WERI-Rb-1 (cell line): ENCODE measurements around the gene FAIM.
"Not testable (repeated sequence)": the region's sequence is repeated elsewhere in the genome, so short reads cannot be mapped to it uniquely, and the experiment has no call there.

Experiments used
- DNase-seq: peaks from one replicate; pipeline ENCODE4 v3.0.0-alpha.2; 2020
- H3K27ac ChIP-seq: fragments of 250-450 bp; sonication (Bioruptor Pico); 2 replicates; pipeline ENCODE4 v1.5.1; 2020; ENCODE audit warnings: mild to moderate bottlenecking, moderate library complexity
- H3K27me3 ChIP-seq: fragments of 250-450 bp; sonication (Bioruptor Pico); 2 replicates; pipeline ENCODE4 v1.5.1; 2021; ENCODE audit warnings: mild to moderate bottlenecking, low read depth, moderate library complexity; ENCODE audit not compliant: insufficient read depth, severe bottlenecking
- H3K36me3 ChIP-seq: fragments of 250-450 bp; sonication (Bioruptor Pico); 2 replicates; pipeline ENCODE4 v1.5.1; 2020; ENCODE audit warnings: mild to moderate bottlenecking, moderate library complexity
- H3K4me3 ChIP-seq: 2 replicates; pipeline ENCODE4 v1.5.1; 2011; ENCODE audit warnings: low read depth, mild to moderate bottlenecking, control low read depth, low read length
- H3K9me3 ChIP-seq: fragments of 250-450 bp; sonication (Bioruptor Pico); 2 replicates; pipeline ENCODE4 v1.5.1; 2021; ENCODE audit warnings: mild to moderate bottlenecking, moderate library complexity; ENCODE audit not compliant: severe bottlenecking
- CTCF ChIP-seq: IDR thresholded peaks from 2 replicates; pipeline ENCODE4 v1.5.1; 2011; ENCODE audit warnings: low read depth, mild to moderate bottlenecking, control low read depth, inconsistent platforms, low read length

FAIM gene

GRCh38 chr3:138600100-138600745 is 8.3 kb upstream of the FAIM start:
- Histone ChIP-seq H3K4me3 (no peak overlapping the region), H3K27me3 (no peaks in the 10 kb centered on the region), H3K36me3 (no peaks in the 10 kb centered on the region), H3K9me3 (peaks cover 12% of the 10 kb centered on the region), H3K27ac (no peak overlapping the region)
- DNase-seq, result no peak
- no peak for TF ChIP-seq CTCF

DNA sequence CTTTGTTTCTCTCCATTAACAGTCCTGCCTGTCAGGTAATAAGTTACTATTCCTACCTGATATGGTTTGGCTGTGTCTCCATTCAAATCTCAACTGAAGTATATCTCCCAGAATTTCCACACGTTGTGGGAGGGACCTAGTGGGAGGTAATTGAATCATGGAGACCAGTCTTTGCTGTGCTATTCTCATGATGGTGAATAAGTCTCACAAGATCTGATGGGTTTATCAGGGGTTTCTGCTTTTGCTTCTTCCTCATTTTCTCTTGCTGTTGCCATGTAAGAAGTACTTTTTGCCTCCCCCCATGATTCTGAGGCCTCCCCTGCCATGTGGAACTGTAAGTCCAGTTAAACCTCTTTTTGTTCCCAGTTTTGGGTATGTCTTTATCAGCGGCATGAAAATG is 6.9 kb upstream of the FAIM start:
- H3K27ac ChIP-seq, H3K36me3 ChIP-seq, H3K4me3 ChIP-seq, DNase-seq, H3K27me3 ChIP-seq: not testable (repeated sequence)
- H3K9me3 ChIP-seq, result peaks cover 12% of the 10 kb centered on the region

GRCh38 chr3:138604106-138604595 is 4.4 kb upstream of the FAIM start:
- H3K36me3 ChIP-seq, H3K27me3 ChIP-seq, DNase-seq, H3K27ac ChIP-seq, H3K4me3 ChIP-seq: not testable (repeated sequence)
- H3K9me3 ChIP-seq, result peaks cover 12% of the 10 kb centered on the region

- no peak for DNase-seq
- Histone ChIP-seq H3K27me3 (no peaks in the 10 kb centered on the region), H3K4me3 (peak overlapping the region; percentile 61), H3K9me3 (no peaks in the 10 kb centered on the region), H3K36me3 (no peaks in the 10 kb centered on the region), H3K27ac (no peak overlapping the region)
- TF ChIP-seq CTCF, result no peak
These were observed 1.3 kb downstream of the FAIM start for GRCh38 chr3:138609898-138610266.

GRCh38 chr3:138615462-138615861 is 6.9 kb downstream of the FAIM start:
- H3K4me3 ChIP-seq, result no peak overlapping the region
- DNase-seq, result no peak

GRCh38 chr3:138620431-138620830 is 11.9 kb downstream of the FAIM start:
- H3K9me3 ChIP-seq, result no peaks in the 10 kb centered on the region
- peak; percentile 59 for DNase-seq
- H3K27ac ChIP-seq, result peak overlapping the region; percentile 80
- H3K4me3 ChIP-seq, result no peak overlapping the region
- no peaks in the 10 kb centered on the region for H3K27me3 ChIP-seq
- H3K36me3 ChIP-seq, result peaks cover 7% of the 10 kb centered on the region; the same call in 1 of the 2 replicates
- no peak for TF ChIP-seq CTCF

More at GRCh38 chr3:138615462-138615861, 6.9 kb downstream of the FAIM start:
- no peak for TF ChIP-seq CTCF
- Histone ChIP-seq H3K27ac (no peak overlapping the region), H3K27me3 (no peaks in the 10 kb centered on the region), H3K9me3 (no peaks in the 10 kb centered on the region), H3K36me3 (no peaks in the 10 kb centered on the region)

DNA sequence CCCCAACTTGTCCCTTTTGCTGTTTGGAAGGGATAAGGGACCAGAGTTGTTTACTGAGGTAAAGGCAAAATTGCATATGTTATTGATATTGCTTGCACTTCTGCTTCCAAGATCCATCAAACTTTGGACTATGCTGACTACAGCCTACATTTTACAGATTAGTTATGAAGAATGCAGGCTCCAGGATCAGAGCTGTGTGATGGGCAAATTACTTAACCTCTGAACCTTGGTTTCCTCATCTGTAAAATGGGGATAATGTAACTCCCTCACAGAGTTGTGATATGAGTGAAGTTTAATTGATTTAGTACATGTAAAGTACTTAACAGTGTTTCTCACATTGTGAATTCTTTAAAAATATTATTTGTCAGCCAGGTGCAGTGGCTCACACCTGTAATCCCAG is 15.9 kb downstream of the FAIM start:
- H3K4me3 ChIP-seq, result no peak overlapping the region
- no peak for DNase-seq

More for the DNA sequence above, 15.9 kb downstream of the FAIM start:
- no peaks in the 10 kb centered on the region for H3K9me3 ChIP-seq
- H3K27me3 ChIP-seq, result no peaks in the 10 kb centered on the region
- TF ChIP-seq CTCF, result no peak
- no peak overlapping the region for H3K27ac ChIP-seq
- peaks cover 7% of the 10 kb centered on the region; the same call in 1 of the 2 replicates for H3K36me3 ChIP-seq
